Measurements from ENCODE around the gene MSMO1. TPM values are rescaled to one million over a fixed set of nuclear protein-coding genes. Genes with fewer than 3 reads are reported as not detected.

The MSMO1 gene
- total and polyA plus RNA-seq, 11 donors = 6.0 to 28.4 (median 13.2) TPM

DNA sequence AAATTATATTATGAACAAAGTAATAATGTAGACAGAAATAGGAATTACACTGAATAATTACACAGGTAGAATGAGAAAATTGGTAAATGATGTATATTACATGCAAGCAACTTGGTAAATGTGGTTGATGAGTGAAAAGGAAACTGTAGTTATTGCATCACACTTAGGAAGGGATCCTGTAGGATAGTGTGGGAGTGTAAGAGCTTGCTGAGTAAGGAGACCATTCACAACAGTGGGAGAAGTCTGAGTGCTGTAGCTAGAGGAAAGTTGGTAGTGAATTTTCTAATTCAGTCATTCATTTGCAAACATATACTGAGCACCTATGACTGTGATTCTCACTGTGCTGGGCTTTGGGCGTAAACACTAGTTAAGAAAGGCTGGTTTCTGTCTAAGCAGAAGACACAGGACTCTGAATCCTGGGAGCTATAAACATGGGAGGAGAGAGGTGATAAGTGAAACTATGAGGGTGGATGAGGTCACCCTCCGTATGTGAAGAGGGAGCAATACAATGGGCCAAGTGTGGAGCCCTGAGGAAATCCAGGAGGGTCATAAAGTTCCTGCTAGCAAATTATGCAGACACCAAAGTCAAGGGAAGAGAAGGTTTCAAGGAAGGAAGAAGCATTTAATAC, 37.1 kb downstream of the MSMO1 start:
- ATAC-seq (no peak), DNase-seq (no peak)
- TF ChIP-seq POLR2A (IDR thresholded peaks at IDR 0.05) = no peak
- TF ChIP-seq, protein P1, sequence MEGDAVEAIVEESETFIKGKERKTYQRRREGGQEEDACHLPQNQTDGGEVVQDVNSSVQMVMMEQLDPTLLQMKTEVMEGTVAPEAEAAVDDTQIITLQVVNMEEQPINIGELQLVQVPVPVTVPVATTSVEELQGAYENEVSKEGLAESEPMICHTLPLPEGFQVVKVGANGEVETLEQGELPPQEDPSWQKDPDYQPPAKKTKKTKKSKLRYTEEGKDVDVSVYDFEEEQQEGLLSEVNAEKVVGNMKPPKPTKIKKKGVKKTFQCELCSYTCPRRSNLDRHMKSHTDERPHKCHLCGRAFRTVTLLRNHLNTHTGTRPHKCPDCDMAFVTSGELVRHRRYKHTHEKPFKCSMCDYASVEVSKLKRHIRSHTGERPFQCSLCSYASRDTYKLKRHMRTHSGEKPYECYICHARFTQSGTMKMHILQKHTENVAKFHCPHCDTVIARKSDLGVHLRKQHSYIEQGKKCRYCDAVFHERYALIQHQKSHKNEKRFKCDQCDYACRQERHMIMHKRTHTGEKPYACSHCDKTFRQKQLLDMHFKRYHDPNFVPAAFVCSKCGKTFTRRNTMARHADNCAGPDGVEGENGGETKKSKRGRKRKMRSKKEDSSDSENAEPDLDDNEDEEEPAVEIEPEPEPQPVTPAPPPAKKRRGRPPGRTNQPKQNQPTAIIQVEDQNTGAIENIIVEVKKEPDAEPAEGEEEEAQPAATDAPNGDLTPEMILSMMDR (IDR thresholded peaks at IDR 0.05) = no peak

GRCh38 chr4:165367040-165367439, 39.6 kb downstream of the MSMO1 start:
- WGBS, 4 donors = 88 to 93% (median 89%) methylated on average over 4 of the region's 4 CpGs
- intact Hi-C loops (cut with DNase I) = no loop called here
- TF ChIP-seq, protein P1 (IDR thresholded peaks at IDR 0.05) = no peak
- no peak for TF ChIP-seq POLR2A (IDR thresholded peaks at IDR 0.05)
- H3K4me1 ChIP-seq = no peaks in the 10 kb centered on the region
- no peaks in the 10 kb centered on the region for H3K9me3 ChIP-seq
- DNase-seq = no peak
- no peak for ATAC-seq
- no peaks in the 10 kb centered on the region for H3K36me3 ChIP-seq
- H3K4me3 ChIP-seq = no peak overlapping the region
- H3K27me3 ChIP-seq = peaks cover 0 to 6% (median 0%) of the 10 kb centered on the region in 9 donors
- H3K27ac ChIP-seq = no peak overlapping the region

More for the DNA sequence above, 37.1 kb downstream of the MSMO1 start:
- Histone ChIP-seq H3K36me3 (no peaks in the 10 kb centered on the region), H3K4me1 (peaks cover 0 to 12% (median 0%) of the 10 kb centered on the region in 12 donors), H3K4me3 (no peak overlapping the region), H3K27ac (no peak overlapping the region), H3K27me3 (peaks cover 0 to 14% (median 0%) of the 10 kb centered on the region in 9 donors), H3K9me3 (no peaks in the 10 kb centered on the region)
- intact Hi-C loops (cut with DNase I) = no loop called here
- 56 to 65% (median 61%) methylated on average over 2 of the region's 2 CpGs for whole genome bisulfite sequencing, 4 donors

DNA sequence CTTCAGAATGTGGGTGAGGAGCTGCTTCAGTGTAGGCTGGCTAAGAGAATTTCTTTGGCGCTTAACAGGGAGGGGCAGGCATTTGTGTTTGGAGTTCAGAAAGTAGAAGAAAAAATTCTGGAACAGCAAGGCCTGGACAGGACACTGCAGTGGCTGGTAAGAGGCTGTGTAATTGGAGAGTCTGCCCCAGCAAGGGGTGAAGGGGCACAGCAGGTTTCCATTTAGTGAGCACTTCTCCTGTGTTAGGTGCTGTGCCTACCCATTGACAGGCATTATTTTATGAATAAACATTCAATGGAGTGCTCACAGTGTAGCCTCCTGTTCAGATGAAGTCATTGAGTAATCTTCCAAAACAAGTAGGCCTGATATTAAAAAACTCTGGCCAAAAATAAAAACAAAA, 40.6 kb downstream of the MSMO1 start:
- DNase-seq (no peak), ATAC-seq (no peak)
- H3K27me3 ChIP-seq = no peaks in the 10 kb centered on the region
- TF ChIP-seq, protein P1 (IDR thresholded peaks at IDR 0.05) = no peak
- no peaks in the 10 kb centered on the region for H3K36me3 ChIP-seq
- no peaks in the 10 kb centered on the region for H3K9me3 ChIP-seq
- no peak overlapping the region for H3K4me3 ChIP-seq
- H3K27ac ChIP-seq = no peak overlapping the region
- intact Hi-C loops (cut with DNase I) = no loop called here
- 83 to 100% (median 90%) methylated on average over 1 of the region's 1 CpG for WGBS, 4 donors
- no peaks in the 10 kb centered on the region for H3K4me1 ChIP-seq

DNA sequence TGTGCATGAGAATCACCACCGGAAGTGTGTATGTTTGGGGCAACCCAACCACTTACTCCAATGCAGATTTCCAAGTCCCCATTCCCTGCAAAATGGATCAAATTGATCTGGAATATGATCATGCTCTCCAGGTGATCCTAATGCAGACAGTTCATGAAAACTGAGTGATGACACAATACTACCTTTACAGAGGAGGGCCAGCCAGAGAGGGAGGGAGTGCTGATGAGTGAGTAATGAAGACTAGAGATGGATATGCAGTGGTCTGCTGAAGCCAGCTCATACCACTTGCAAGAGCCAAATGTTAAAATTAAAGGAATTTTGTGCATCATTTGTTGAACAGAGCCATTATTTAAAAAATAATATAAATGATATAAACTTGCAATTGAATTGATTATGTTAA, 41.1 kb downstream of the MSMO1 start:
- no peak for ATAC-seq
- Histone ChIP-seq H3K27ac (no peak overlapping the region), H3K27me3 (no peaks in the 10 kb centered on the region), H3K9me3 (peaks cover 0 to under 1% (median 0%) of the 10 kb centered on the region in 12 donors), H3K4me1 (no peaks in the 10 kb centered on the region), H3K4me3 (no peak overlapping the region), H3K36me3 (no peaks in the 10 kb centered on the region)
- TF ChIP-seq POLR2A (IDR thresholded peaks at IDR 0.05) = no peak
- TF ChIP-seq, protein P1 (IDR thresholded peaks at IDR 0.05) = no peak
- no peak for DNase-seq
- WGBS, 4 donors = 89 to 97% (median 93%) methylated on average over 1 of the region's 1 CpG
- intact Hi-C loops (cut with DNase I) = no loop called here

Measured in heart left ventricle (tissue), 16 donors.